Measurements from ENCODE around the gene NPPB.

NPPB gene

GRCh38 chr1:11881749-11882441 lies 23.1 kb upstream of the NPPB start:
- in situ Hi-C loops (cut with MboI; ENCODE audit: low sequenced_read_pairs): no loop called here

- in situ Hi-C loops (cut with MboI; ENCODE audit: low sequenced_read_pairs): no loop called here
Measured at GRCh38 chr1:11880911-11881748, 22.4 kb upstream of the NPPB start.

GRCh38 chr1:11880181-11880575 lies 21.4 kb upstream of the NPPB start:
- in situ Hi-C loops (cut with MboI; ENCODE audit: low sequenced_read_pairs): no loop called here

- in situ Hi-C loops (cut with MboI; ENCODE audit: low sequenced_read_pairs): no loop called here
Measured at GRCh38 chr1:11879311-11880180, 20.8 kb upstream of the NPPB start.

- in situ Hi-C loops (cut with MboI; ENCODE audit: low sequenced_read_pairs): no loop called here
Measured at GRCh38 chr1:11878891-11879190, 20.1 kb upstream of the NPPB start.

GRCh38 chr1:11878081-11878890 lies 19.5 kb upstream of the NPPB start:
- in situ Hi-C loops (cut with MboI; ENCODE audit: low sequenced_read_pairs): no loop called here

- in situ Hi-C loops (cut with MboI; ENCODE audit: low sequenced_read_pairs): no loop called here
Measured at GRCh38 chr1:11877074-11877473, 18.3 kb upstream of the NPPB start.

GRCh38 chr1:11875094-11875493 lies 16.3 kb upstream of the NPPB start:
- in situ Hi-C loops (cut with MboI; ENCODE audit: low sequenced_read_pairs): no loop called here

- in situ Hi-C loops (cut with MboI; ENCODE audit: low sequenced_read_pairs): no loop called here
Measured at GRCh38 chr1:11874624-11875023, 15.9 kb upstream of the NPPB start.

GRCh38 chr1:11874258-11874562 lies 15.5 kb upstream of the NPPB start:
- in situ Hi-C loops (cut with MboI; ENCODE audit: low sequenced_read_pairs): no loop called here

- in situ Hi-C loops (cut with MboI; ENCODE audit: low sequenced_read_pairs): no loop called here
Measured at GRCh38 chr1:11873395-11874257, 14.9 kb upstream of the NPPB start.

- in situ Hi-C loops (cut with MboI; ENCODE audit: low sequenced_read_pairs): no loop called here
Measured at GRCh38 chr1:11872545-11872944, 13.8 kb upstream of the NPPB start.

- in situ Hi-C loops (cut with MboI; ENCODE audit: low sequenced_read_pairs): no loop called here
Measured at GRCh38 chr1:11869650-11870207, 11.0 kb upstream of the NPPB start.

GRCh38 chr1:11869104-11869503 lies 10.4 kb upstream of the NPPB start:
- in situ Hi-C loops (cut with MboI; ENCODE audit: low sequenced_read_pairs): no loop called here

GRCh38 chr1:11868331-11868980 lies 9.7 kb upstream of the NPPB start:
- in situ Hi-C loops (cut with MboI; ENCODE audit: low sequenced_read_pairs): no loop called here

GRCh38 chr1:11862890-11863289 lies 4.1 kb upstream of the NPPB start:
- in situ Hi-C loops (cut with MboI; ENCODE audit: low sequenced_read_pairs): no loop called here

GRCh38 chr1:11860587-11860986 lies 1.8 kb upstream of the NPPB start:
- in situ Hi-C loops (cut with MboI; ENCODE audit: low sequenced_read_pairs): no loop called here

GRCh38 chr1:11860083-11860482 lies 1.3 kb upstream of the NPPB start:
- in situ Hi-C loops (cut with MboI; ENCODE audit: low sequenced_read_pairs): no loop called here
